ENCODE data around the gene LGSN.

Gene LGSN

DNA sequence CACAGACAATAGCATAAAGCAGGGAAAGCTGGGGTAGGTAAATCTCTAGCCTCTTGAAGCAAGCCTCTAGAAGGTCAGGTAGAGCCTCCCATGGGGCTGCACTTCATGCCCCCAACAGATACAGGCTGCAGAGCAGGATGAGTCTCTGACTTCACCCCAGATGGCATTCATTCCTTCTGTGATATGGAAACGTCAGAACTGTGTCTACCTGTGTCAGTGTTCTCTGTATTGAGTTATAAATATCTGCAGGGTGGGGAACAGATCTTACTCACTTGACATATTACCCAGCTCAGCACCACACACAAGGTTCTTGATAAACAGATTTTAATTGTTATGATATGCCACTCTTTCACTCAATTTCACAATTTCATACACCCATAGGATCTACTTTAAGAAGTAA is 2.1 kb downstream of the LGSN start:
- no peak overlapping the region for H3K27ac ChIP-seq
- TF ChIP-seq, protein P1, sequence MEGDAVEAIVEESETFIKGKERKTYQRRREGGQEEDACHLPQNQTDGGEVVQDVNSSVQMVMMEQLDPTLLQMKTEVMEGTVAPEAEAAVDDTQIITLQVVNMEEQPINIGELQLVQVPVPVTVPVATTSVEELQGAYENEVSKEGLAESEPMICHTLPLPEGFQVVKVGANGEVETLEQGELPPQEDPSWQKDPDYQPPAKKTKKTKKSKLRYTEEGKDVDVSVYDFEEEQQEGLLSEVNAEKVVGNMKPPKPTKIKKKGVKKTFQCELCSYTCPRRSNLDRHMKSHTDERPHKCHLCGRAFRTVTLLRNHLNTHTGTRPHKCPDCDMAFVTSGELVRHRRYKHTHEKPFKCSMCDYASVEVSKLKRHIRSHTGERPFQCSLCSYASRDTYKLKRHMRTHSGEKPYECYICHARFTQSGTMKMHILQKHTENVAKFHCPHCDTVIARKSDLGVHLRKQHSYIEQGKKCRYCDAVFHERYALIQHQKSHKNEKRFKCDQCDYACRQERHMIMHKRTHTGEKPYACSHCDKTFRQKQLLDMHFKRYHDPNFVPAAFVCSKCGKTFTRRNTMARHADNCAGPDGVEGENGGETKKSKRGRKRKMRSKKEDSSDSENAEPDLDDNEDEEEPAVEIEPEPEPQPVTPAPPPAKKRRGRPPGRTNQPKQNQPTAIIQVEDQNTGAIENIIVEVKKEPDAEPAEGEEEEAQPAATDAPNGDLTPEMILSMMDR (IDR thresholded peaks at IDR 0.05; ENCODE audit: low read depth, low read length, missing control alignments) = no peak
- no peak overlapping the region for H3K4me3 ChIP-seq (ENCODE audit: low read depth, low read length)
- in situ Hi-C loops (cut with HindIII; ENCODE audit: low pct_ligation_motif_present, low sequenced_read_pairs) = no loop called here
- H3K36me3 ChIP-seq (replicated peaks) = no peaks in the 10 kb centered on the region
- H3K27me3 ChIP-seq (replicated peaks) = no peaks in the 10 kb centered on the region
- no peak for DNase-seq

DNA sequence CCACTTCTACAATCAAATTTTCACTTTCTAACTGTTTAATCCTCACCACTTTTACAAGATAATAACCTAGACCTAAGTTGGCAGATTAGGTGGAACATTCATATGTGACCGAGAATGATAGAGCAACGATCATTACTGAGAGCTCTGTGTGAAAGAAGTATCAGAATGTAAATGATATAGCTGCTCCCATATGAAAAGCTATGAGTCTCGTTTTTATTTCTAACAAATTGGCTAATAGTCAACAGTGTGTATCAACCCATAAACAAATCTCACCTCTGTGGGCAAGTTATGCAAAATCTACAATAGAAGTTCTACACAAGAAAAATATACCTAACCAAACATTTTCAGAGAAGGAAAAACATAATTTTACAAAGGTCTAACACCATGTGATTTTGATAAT is 3.7 kb downstream of the LGSN start:
- in situ Hi-C loops (cut with HindIII; ENCODE audit: low pct_ligation_motif_present, low sequenced_read_pairs) = no loop called here
- TF ChIP-seq, protein P1 (IDR thresholded peaks at IDR 0.05; ENCODE audit: low read depth, low read length, missing control alignments) = no peak
- Histone ChIP-seq H3K27ac (no peak overlapping the region), H3K4me3 (ENCODE audit: low read depth, low read length) (no peak overlapping the region), H3K36me3 (replicated peaks) (no peaks in the 10 kb centered on the region), H3K27me3 (replicated peaks) (no peaks in the 10 kb centered on the region)
- no peak for DNase-seq

DNA sequence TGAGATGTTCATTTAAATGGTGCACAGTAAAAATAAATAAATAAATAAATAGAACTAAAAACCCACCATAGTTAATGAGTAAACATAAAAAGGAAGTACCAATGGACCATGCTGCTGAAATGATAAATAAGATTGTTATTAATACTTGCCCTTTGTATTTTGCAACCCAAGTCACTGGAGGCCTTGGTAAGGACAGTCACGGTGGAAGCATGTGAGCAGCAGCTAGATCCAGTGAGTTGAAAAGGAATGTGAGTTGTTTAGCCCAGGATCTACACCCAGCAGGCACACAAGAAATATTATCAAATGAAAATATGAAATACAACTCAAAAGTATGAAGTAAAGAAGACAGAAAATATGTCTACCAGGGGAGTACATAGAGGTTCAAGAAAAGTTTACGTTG is 6.7 kb downstream of the LGSN start:
- in situ Hi-C loops (cut with HindIII; ENCODE audit: low pct_ligation_motif_present, low sequenced_read_pairs) = no loop called here
- no peak overlapping the region for H3K27ac ChIP-seq
- TF ChIP-seq, protein P1 (IDR thresholded peaks at IDR 0.05; ENCODE audit: low read depth, low read length, missing control alignments) = no peak

DNA sequence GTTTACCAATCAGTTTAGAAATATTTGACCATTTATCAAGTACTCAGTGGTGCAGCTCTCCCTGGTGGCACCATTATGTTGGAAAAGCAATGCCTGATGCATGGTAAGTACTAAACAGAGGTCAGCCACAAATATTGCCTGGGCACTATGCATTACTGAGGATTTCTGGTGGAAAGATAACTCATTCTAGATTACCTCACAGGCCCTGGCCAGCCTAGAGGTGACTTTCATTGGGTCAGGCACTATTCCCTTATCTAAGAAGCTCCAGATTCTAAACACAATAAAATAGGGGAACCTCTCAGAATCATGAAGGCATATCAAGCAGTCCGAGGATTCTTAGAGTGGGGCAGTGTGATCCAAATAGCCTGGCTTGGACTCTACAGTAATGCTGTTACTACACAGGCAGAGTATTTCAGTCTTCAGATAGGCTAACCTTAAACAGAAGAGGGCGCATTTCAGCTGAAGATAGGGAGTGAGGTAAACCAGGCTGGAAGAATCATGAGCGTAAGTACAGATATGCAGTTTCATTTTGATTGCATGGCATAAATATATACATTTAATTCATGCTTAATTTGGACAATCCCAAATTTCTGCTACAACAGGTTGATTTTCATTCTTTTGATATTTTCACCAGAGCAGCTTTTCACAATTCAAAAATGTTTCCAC is 12.1 kb downstream of the LGSN start:
- TF ChIP-seq, protein P1 (IDR thresholded peaks at IDR 0.05; ENCODE audit: low read depth, low read length, missing control alignments) = peak; percentile 60
- in situ Hi-C loops (cut with HindIII; ENCODE audit: low pct_ligation_motif_present, low sequenced_read_pairs) = no loop called here
- Histone ChIP-seq H3K27me3 (replicated peaks) (no peaks in the 10 kb centered on the region), H3K36me3 (replicated peaks) (no peaks in the 10 kb centered on the region), H3K27ac (no peak overlapping the region), H3K4me3 (ENCODE audit: low read depth, low read length) (no peak overlapping the region)
- peak; percentile 39 for DNase-seq

More for the DNA sequence above, 6.7 kb downstream of the LGSN start:
- Histone ChIP-seq H3K4me3 (ENCODE audit: low read depth, low read length) (no peak overlapping the region), H3K36me3 (replicated peaks) (no peaks in the 10 kb centered on the region), H3K27me3 (replicated peaks) (no peaks in the 10 kb centered on the region)
- DNase-seq = no peak

DNA sequence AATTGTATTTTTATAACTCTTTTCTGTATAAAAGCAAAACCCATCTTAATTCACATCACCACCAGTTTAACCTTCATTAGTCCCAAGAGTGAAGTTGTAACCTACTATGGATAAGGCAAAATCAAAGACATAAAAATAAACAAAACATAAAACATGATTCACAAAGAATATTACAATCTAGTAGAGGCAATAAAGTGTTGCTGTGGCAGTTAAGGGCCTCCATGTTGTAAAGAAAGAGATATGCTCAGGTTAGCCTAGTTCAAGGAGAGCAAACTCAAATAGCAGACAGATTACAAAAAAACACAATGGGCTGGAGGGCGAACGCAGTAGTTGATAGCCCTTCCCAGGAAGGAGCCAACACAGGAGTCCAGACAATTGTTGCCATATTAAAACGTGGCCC is 13.4 kb downstream of the LGSN start:
- in situ Hi-C loops (cut with HindIII; ENCODE audit: low pct_ligation_motif_present, low sequenced_read_pairs) = no loop called here
- Histone ChIP-seq H3K27me3 (replicated peaks) (no peaks in the 10 kb centered on the region), H3K27ac (no peak overlapping the region), H3K4me3 (ENCODE audit: low read depth, low read length) (no peak overlapping the region), H3K36me3 (replicated peaks) (no peaks in the 10 kb centered on the region)
- TF ChIP-seq, protein P1 (IDR thresholded peaks at IDR 0.05; ENCODE audit: low read depth, low read length, missing control alignments) = no peak
- DNase-seq = no peak

DNA sequence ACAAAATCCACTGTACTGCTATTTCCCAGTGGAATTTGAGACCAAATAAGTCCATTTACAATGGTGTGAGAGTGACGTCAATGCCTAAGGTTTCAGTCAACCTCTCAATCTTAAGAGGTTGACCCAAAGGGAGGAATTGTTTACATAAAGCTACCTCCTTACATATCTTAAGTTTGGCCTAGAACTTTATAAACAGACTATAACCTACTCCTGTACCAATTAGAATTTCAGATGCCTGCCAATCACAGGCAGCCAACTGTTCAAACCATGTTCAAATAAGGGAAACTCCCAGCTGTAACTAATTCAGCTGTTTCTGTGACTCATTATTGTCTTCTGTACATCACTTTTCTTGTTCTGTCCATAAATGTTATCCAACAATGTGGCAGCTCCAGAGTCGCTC is 14.5 kb downstream of the LGSN start:
- no peaks in the 10 kb centered on the region for H3K36me3 ChIP-seq (replicated peaks)
- H3K4me3 ChIP-seq (ENCODE audit: low read depth, low read length) = no peak overlapping the region
- H3K27ac ChIP-seq = no peak overlapping the region
- TF ChIP-seq, protein P1 (IDR thresholded peaks at IDR 0.05; ENCODE audit: low read depth, low read length, missing control alignments) = no peak
- H3K27me3 ChIP-seq (replicated peaks) = no peaks in the 10 kb centered on the region
- in situ Hi-C loops (cut with HindIII; ENCODE audit: low pct_ligation_motif_present, low sequenced_read_pairs) = no loop called here
- DNase-seq = no peak
